HepG2 (cell line): ENCODE measurements around the gene IL1RL2. TPM values are rescaled to one million over a fixed set of nuclear protein-coding genes. Genes with fewer than 3 reads are reported as not detected.

ENCODE experiments used
- ATM ChIP-seq: fragments of 450-650 bp; IDR thresholded peaks from 2 replicates; pipeline ENCODE4 v1.7.1; 2017; ENCODE audit warnings: mild to moderate bottlenecking, borderline replicate concordance
- CCDC6 ChIP-seq: sonication (generic); formaldehyde crosslinking; IDR thresholded peaks from 2 replicates; pipeline ENCODE4 v1.8.1; 2022; ENCODE audit warnings: mild to moderate bottlenecking, missing genetic modification reagents, moderate library complexity
- ETV5 ChIP-seq: IDR thresholded peaks from 2 replicates; pipeline ENCODE4 v1.6.1; 2018; ENCODE audit warnings: missing biosample characterization, missing genetic modification reagents, inconsistent platforms, borderline replicate concordance
- GLMP ChIP-seq: sonication (generic); formaldehyde crosslinking; IDR thresholded peaks from 2 replicates; pipeline ENCODE4 v1.9.0; 2021; ENCODE audit warnings: missing genetic modification reagents, mild to moderate bottlenecking, borderline replicate concordance
- HHEX ChIP-seq: IDR thresholded peaks from 2 replicates; pipeline ENCODE4 v1.6.1; 2016; ENCODE audit warnings: control low read depth
- HOXA7 ChIP-seq: sonication (generic); formaldehyde crosslinking; IDR thresholded peaks from 2 replicates; pipeline ENCODE4 v1.8.1; 2022; ENCODE audit warnings: mild to moderate bottlenecking, missing genetic modification reagents, moderate library complexity
- NAIF1 ChIP-seq: sonication (generic); formaldehyde crosslinking; IDR thresholded peaks from 2 replicates; pipeline ENCODE4 v1.5.0; 2020; ENCODE audit warnings: mild to moderate bottlenecking, missing genetic modification reagents, borderline replicate concordance
- NFRKB ChIP-seq: fragments of 450-650 bp; IDR thresholded peaks from 2 replicates; pipeline ENCODE4 v1.6.1; 2017
- POGK ChIP-seq: sonication (generic); formaldehyde crosslinking; conservative IDR thresholded peaks from 2 replicates; pipeline ENCODE4 v1.8.0; 2022; ENCODE audit warnings: mild to moderate bottlenecking, moderate library complexity, missing genetic modification reagents
- POLR2AphosphoS5 ChIP-seq: IDR thresholded peaks from 2 replicates; pipeline ENCODE4 v1.6.1; 2012; ENCODE audit warnings: low read depth, low read length
- RARG ChIP-seq: sonication (generic); formaldehyde crosslinking; IDR thresholded peaks from 2 replicates; pipeline ENCODE4 v1.4.0; 2020; ENCODE audit warnings: low read depth, mild to moderate bottlenecking, missing genetic modification reagents
- RFX5 ChIP-seq: IDR thresholded peaks from 2 replicates; pipeline ENCODE4 v1.6.1; 2011; ENCODE audit warnings: low read depth, low read length, improper control_type of control experiment
- RXRB ChIP-seq: IDR thresholded peaks from 2 replicates; pipeline ENCODE4 v1.6.1; 2016; ENCODE audit warnings: borderline replicate concordance, missing genetic modification reagents, missing compliant biosample characterization
- SNAI1 ChIP-seq: sonication (generic); formaldehyde crosslinking; IDR thresholded peaks from 2 replicates; pipeline ENCODE4 v1.5.0; 2020; ENCODE audit warnings: mild to moderate bottlenecking, missing genetic modification reagents, borderline replicate concordance
- SYNCRIP ChIP-seq: fragments of 200-400 bp; formaldehyde crosslinking; IDR thresholded peaks from 2 replicates; pipeline ENCODE4 v1.6.1; 2018; ENCODE audit warnings: mild to moderate bottlenecking, low read depth, low read length; ENCODE audit not compliant: insufficient read depth
- ZFYVE20 ChIP-seq: sonication (generic); formaldehyde crosslinking; IDR thresholded peaks from 2 replicates; pipeline ENCODE4 v1.8.0; 2023; ENCODE audit warnings: low read depth, mild to moderate bottlenecking, moderate library complexity, missing genetic modification reagents, borderline replicate concordance
- ZNF317 ChIP-seq: sonication (generic); formaldehyde crosslinking; IDR thresholded peaks from 2 replicates; pipeline ENCODE4 v1.5.0; 2020; ENCODE audit warnings: mild to moderate bottlenecking, missing genetic modification reagents
- ZNF335 ChIP-seq: sonication (generic); formaldehyde crosslinking; IDR thresholded peaks from 2 replicates; pipeline ENCODE4 v1.4.0; 2020; ENCODE audit warnings: missing genetic modification reagents
- ZNF430 ChIP-seq: sonication (generic); formaldehyde crosslinking; IDR thresholded peaks from 2 replicates; pipeline ENCODE4 v1.9.0; 2021; ENCODE audit warnings: mild to moderate bottlenecking, missing genetic modification reagents
- ZNF510 ChIP-seq: sonication (generic); formaldehyde crosslinking; IDR thresholded peaks from 2 replicates; pipeline ENCODE4 v1.4.0; 2020; ENCODE audit warnings: low read depth, mild to moderate bottlenecking, missing genetic modification reagents
- ZNF564 ChIP-seq: sonication (generic); formaldehyde crosslinking; IDR thresholded peaks from 2 replicates; pipeline ENCODE4 v1.8.1; 2023; ENCODE audit warnings: mild to moderate bottlenecking, missing genetic modification reagents
- ZNF614 ChIP-seq: IDR thresholded peaks from 2 replicates; pipeline ENCODE4 v1.6.1; 2018; ENCODE audit warnings: missing biosample characterization, missing genetic modification reagents, inconsistent platforms, borderline replicate concordance
- ZNF704 ChIP-seq: sonication (generic); formaldehyde crosslinking; IDR thresholded peaks from 2 replicates; pipeline ENCODE4 v1.8.1; 2023; ENCODE audit warnings: mild to moderate bottlenecking, inconsistent platforms, moderate library complexity, missing genetic modification reagents, borderline replicate concordance
- ZNF747 ChIP-seq: sonication (generic); formaldehyde crosslinking; IDR thresholded peaks from 2 replicates; pipeline ENCODE4 v1.8.1; 2023; ENCODE audit warnings: missing genetic modification reagents, mild to moderate bottlenecking, borderline replicate concordance
- ZNF784 ChIP-seq: sonication (generic); formaldehyde crosslinking; IDR thresholded peaks from 2 replicates; pipeline ENCODE4 v1.5.1; 2020; ENCODE audit warnings: missing genetic modification reagents, mild to moderate bottlenecking, borderline replicate concordance
- ZNF839 ChIP-seq: sonication (generic); formaldehyde crosslinking; IDR thresholded peaks from 2 replicates; pipeline ENCODE4 v1.4.0; 2020; ENCODE audit warnings: missing genetic modification reagents, mild to moderate bottlenecking, borderline replicate concordance
- polyA plus RNA-seq, 8 experiments: library from polyadenylated mRNA; depleted of rRNA in 3 of 8; stranded (reverse) in 7 of 8; unstranded in 1 of 8; fragments of >200 nt; fragmentation: Illumina TruSeq in 4 of 8; extraction: Trizol in 4 of 8; gene quantifications; 2 replicates each; pipeline versions ENCODE4 v1.2.1 to v1.2.3, GENCODE V29; 2011 to 2016; ENCODE audit warnings: low read depth in 4 of 8, missing spikeins in 1 of 8, mixed read lengths in 1 of 8; ENCODE audit not compliant: insufficient read depth in 1 of 8
- total RNA-seq, 5 experiments: library from RNA; depleted of rRNA; stranded (reverse); fragments of >200 nt; fragmentation: Illumina TruSeq; extraction: Trizol; gene quantifications; 2 replicates each; pipeline ENCODE4 v1.2.3, GENCODE V29; 2016; ENCODE audit warnings: low read depth in 1 of 5

The IL1RL2 gene
- total and polyA plus RNA-seq, 2 of the 13 experiments (the other 11 are each of a cell fraction or from before 2014, with no cell fraction given) = 0.03 TPM; not detected in 1

GRCh38 chr2:102190430-102191107 lies 3.7 kb downstream of the IL1RL2 start (continued):
- no peak for TF ChIP-seq ZFYVE20 (CRISPR knock-in tag)
- peak; percentile 83 for TF ChIP-seq ZNF317
- no peak for TF ChIP-seq GLMP (CRISPR knock-in tag)
- TF ChIP-seq POGK (CRISPR knock-in tag) = no peak
- TF ChIP-seq ZNF430 (CRISPR knock-in tag) = no peak
- TF ChIP-seq SNAI1 = no peak
- no peak for TF ChIP-seq ZNF747 (CRISPR knock-in tag)
- no peak for TF ChIP-seq NAIF1 (CRISPR knock-in tag)
- no peak for TF ChIP-seq ZNF510 (CRISPR knock-in tag)
- no peak for TF ChIP-seq RARG
- no peak for TF ChIP-seq HOXA7 (CRISPR knock-in tag)
- no peak for TF ChIP-seq ZNF564 (CRISPR knock-in tag)
- TF ChIP-seq SYNCRIP = no peak
- TF ChIP-seq NFRKB = no peak
- TF ChIP-seq ETV5 = no peak
- TF ChIP-seq ZNF839 = no peak
- TF ChIP-seq RXRB (CRISPR knock-in tag) = peak; percentile 64
- no peak for TF ChIP-seq ZNF614 (CRISPR knock-in tag)
- TF ChIP-seq POLR2AphosphoS5 = no peak
- no peak for TF ChIP-seq ZNF335
- TF ChIP-seq HHEX (CRISPR knock-in tag) = no peak
- no peak for TF ChIP-seq RFX5
- no peak for TF ChIP-seq ZNF784 (CRISPR knock-in tag)
- no peak for TF ChIP-seq ATM
- TF ChIP-seq ZNF704 (CRISPR knock-in tag) = no peak
- no peak for TF ChIP-seq CCDC6 (CRISPR knock-in tag)
